HepG2 (cell line): Measurements from ENCODE around the gene CCDC93. TPM values are rescaled to one million over a fixed set of nuclear protein-coding genes. Genes with fewer than 3 reads are reported as not detected.

Source experiments
- HDAC1 ChIP-seq: sonication (generic); formaldehyde crosslinking; IDR thresholded peaks from 2 replicates; pipeline ENCODE4 v1.5.1; 2020; ENCODE audit warnings: mild to moderate bottlenecking, missing genetic modification reagents
- HNRNPLL ChIP-seq: fragments of 200-400 bp; formaldehyde crosslinking; IDR thresholded peaks from 2 replicates; pipeline ENCODE4 v1.6.1; 2017; ENCODE audit warnings: mild to moderate bottlenecking, low read depth, low read length; ENCODE audit not compliant: poor library complexity, severe bottlenecking
- MATR3 ChIP-seq: sonication (generic); formaldehyde crosslinking; IDR thresholded peaks from 2 replicates; pipeline ENCODE4 v1.4.0; 2020; ENCODE audit warnings: missing genetic modification reagents
- MBD4 ChIP-seq: IDR thresholded peaks from 2 replicates; pipeline ENCODE4 v1.6.1; 2012; ENCODE audit warnings: low read length, inconsistent platforms, borderline replicate concordance
- MEIS1 ChIP-seq: sonication (generic); formaldehyde crosslinking; IDR thresholded peaks from 2 replicates; pipeline ENCODE4 v1.9.0; 2021; ENCODE audit warnings: mild to moderate bottlenecking, missing genetic modification reagents, moderate library complexity, borderline replicate concordance
- MTF2 ChIP-seq: sonication (generic); formaldehyde crosslinking; IDR thresholded peaks from 2 replicates; pipeline ENCODE4 v1.5.0; 2020; ENCODE audit warnings: missing genetic modification reagents, borderline replicate concordance
- RAD51 ChIP-seq: fragments of 450-650 bp; IDR thresholded peaks from 2 replicates; pipeline ENCODE4 v1.6.1; 2016; ENCODE audit warnings: borderline replicate concordance
- SAP130 ChIP-seq: IDR thresholded peaks from 2 replicates; pipeline ENCODE4 v1.6.1; 2016; ENCODE audit warnings: low read depth
- THAP11 ChIP-seq: IDR thresholded peaks from 2 replicates; pipeline ENCODE4 v1.6.1; 2016; ENCODE audit warnings: missing biosample characterization, missing genetic modification reagents
- ZFP82 ChIP-seq: sonication (generic); formaldehyde crosslinking; IDR thresholded peaks from 2 replicates; pipeline ENCODE4 v1.5.1; 2020; ENCODE audit warnings: mild to moderate bottlenecking, missing genetic modification reagents, borderline replicate concordance
- ZNF251 ChIP-seq: sonication (generic); formaldehyde crosslinking; IDR thresholded peaks from 2 replicates; pipeline ENCODE4 v1.9.0; 2021; ENCODE audit warnings: mild to moderate bottlenecking, missing genetic modification reagents
- ZNF264 ChIP-seq: sonication (generic); formaldehyde crosslinking; IDR thresholded peaks from 2 replicates; pipeline ENCODE4 v1.4.0; 2020; ENCODE audit warnings: missing genetic modification reagents
- ZNF496 ChIP-seq: sonication (generic); formaldehyde crosslinking; IDR thresholded peaks from 2 replicates; pipeline ENCODE4 v1.8.1; 2023; ENCODE audit warnings: mild to moderate bottlenecking, moderate library complexity, missing genetic modification reagents; ENCODE audit not compliant: insufficient replicate concordance
- ZNF546 ChIP-seq: sonication (generic); formaldehyde crosslinking; conservative IDR thresholded peaks from 2 replicates; pipeline ENCODE4 v1.8.1; 2023; ENCODE audit warnings: mild to moderate bottlenecking, missing genetic modification reagents
- ZNF660 ChIP-seq: sonication (generic); formaldehyde crosslinking; IDR thresholded peaks from 2 replicates; pipeline ENCODE4 v1.5.1; 2020; ENCODE audit warnings: mild to moderate bottlenecking, low read depth, missing genetic modification reagents, borderline replicate concordance
- ZNF672 ChIP-seq: sonication (generic); formaldehyde crosslinking; IDR thresholded peaks from 2 replicates; pipeline ENCODE4 v1.8.1; 2022; ENCODE audit warnings: missing genetic modification reagents
- ZNF780A ChIP-seq: sonication (generic); formaldehyde crosslinking; IDR thresholded peaks from 2 replicates; pipeline ENCODE4 v1.8.0; 2022; ENCODE audit warnings: mild to moderate bottlenecking, missing genetic modification reagents, moderate library complexity
- polyA plus RNA-seq, 8 experiments: library from polyadenylated mRNA; depleted of rRNA in 3 of 8; stranded (reverse) in 7 of 8; unstranded in 1 of 8; fragments of >200 nt; fragmentation: Illumina TruSeq in 4 of 8; extraction: Trizol in 4 of 8; gene quantifications; 2 replicates each; pipeline versions ENCODE4 v1.2.1 to v1.2.3, GENCODE V29; 2011 to 2016; ENCODE audit warnings: low read depth in 4 of 8, missing spikeins in 1 of 8, mixed read lengths in 1 of 8; ENCODE audit not compliant: insufficient read depth in 1 of 8
- total RNA-seq, 5 experiments: library from RNA; depleted of rRNA; stranded (reverse); fragments of >200 nt; fragmentation: Illumina TruSeq; extraction: Trizol; gene quantifications; 2 replicates each; pipeline ENCODE4 v1.2.3, GENCODE V29; 2016; ENCODE audit warnings: low read depth in 1 of 5
- TF ChIP-seq, protein P1 (sequence below): sonication (generic); formaldehyde crosslinking; IDR thresholded peaks from 2 replicates; pipeline ENCODE4 v1.4.0; 2020; ENCODE audit warnings: missing genetic modification reagents, borderline replicate concordance
- TF ChIP-seq, protein P2 (sequence below): IDR thresholded peaks from 2 replicates; pipeline ENCODE4 v1.6.1; 2018; ENCODE audit warnings: missing genetic modification reagents, mild to moderate bottlenecking, missing compliant biosample characterization
- TF ChIP-seq, protein P3 (sequence below): sonication (generic); formaldehyde crosslinking; IDR thresholded peaks from 2 replicates; pipeline ENCODE4 v1.4.0; 2020; ENCODE audit warnings: mild to moderate bottlenecking, missing genetic modification reagents

CCDC93 gene
- total and polyA plus RNA-seq, 2 of the 13 experiments (the other 11 are each of a cell fraction or from before 2014, with no cell fraction given) = 37.2 to 53.2 TPM

DNA sequence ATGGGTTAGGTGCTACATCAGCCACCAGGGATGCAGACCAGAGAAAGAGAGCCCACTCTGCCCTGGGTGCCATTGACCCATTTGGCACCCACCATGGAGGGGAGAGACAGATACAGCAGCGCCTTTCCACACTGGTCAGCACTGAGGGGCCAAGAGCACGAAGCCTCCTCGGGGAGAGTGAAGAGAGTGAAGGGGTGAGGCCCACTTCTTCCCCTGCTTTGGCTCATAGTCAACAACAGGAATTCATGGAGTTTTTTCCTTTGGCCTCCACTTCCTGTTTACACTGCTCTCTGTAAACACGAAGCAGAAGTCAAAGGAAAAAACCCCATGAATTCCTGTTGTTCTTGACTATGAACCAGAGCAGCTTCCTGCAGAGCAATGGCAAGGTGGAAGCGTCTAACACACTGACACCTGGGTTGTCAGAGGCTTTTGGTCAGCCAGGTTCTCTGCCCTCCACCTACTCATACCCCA lies 80.0 kb downstream of the CCDC93 start (continued):
- TF ChIP-seq HDAC1 = no peak
- no peak for TF ChIP-seq RAD51
- TF ChIP-seq MBD4 = peak; percentile 26; the same call in 1 of the 2 replicates
- TF ChIP-seq MTF2 (CRISPR knock-in tag) = no peak
- TF ChIP-seq ZFP82 (CRISPR knock-in tag) = no peak
- no peak for TF ChIP-seq ZNF251 (CRISPR knock-in tag)
- TF ChIP-seq HNRNPLL = no peak
- TF ChIP-seq ZNF546 = no peak
- no peak for TF ChIP-seq ZNF660 (CRISPR knock-in tag)
- TF ChIP-seq ZNF780A = no peak
- no peak for TF ChIP-seq ZNF496 (CRISPR knock-in tag)
- TF ChIP-seq SAP130 = peak; percentile 44; the same call in 1 of the 2 replicates
- TF ChIP-seq MEIS1 = no peak
- TF ChIP-seq ZNF264 (CRISPR knock-in tag) = no peak
- no peak for TF ChIP-seq MATR3 (CRISPR knock-in tag)
- peak; percentile 38; the same call in 1 of the 2 replicates for TF ChIP-seq THAP11 (CRISPR knock-in tag)
- TF ChIP-seq, protein P1, sequence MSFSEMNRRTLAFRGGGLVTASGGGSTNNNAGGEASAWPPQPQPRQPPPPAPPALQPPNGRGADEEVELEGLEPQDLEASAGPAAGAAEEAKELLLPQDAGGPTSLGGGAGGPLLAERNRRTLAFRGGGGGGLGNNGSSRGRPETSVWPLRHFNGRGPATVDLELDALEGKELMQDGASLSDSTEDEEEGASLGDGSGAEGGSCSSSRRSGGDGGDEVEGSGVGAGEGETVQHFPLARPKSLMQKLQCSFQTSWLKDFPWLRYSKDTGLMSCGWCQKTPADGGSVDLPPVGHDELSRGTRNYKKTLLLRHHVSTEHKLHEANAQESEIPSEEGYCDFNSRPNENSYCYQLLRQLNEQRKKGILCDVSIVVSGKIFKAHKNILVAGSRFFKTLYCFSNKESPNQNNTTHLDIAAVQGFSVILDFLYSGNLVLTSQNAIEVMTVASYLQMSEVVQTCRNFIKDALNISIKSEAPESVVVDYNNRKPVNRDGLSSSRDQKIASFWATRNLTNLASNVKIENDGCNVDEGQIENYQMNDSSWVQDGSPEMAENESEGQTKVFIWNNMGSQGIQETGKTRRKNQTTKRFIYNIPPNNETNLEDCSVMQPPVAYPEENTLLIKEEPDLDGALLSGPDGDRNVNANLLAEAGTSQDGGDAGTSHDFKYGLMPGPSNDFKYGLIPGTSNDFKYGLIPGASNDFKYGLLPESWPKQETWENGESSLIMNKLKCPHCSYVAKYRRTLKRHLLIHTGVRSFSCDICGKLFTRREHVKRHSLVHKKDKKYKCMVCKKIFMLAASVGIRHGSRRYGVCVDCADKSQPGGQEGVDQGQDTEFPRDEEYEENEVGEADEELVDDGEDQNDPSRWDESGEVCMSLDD (CRISPR knock-in tag) = no peak
- no peak for TF ChIP-seq ZNF672 (CRISPR knock-in tag)
- TF ChIP-seq, protein P2, sequence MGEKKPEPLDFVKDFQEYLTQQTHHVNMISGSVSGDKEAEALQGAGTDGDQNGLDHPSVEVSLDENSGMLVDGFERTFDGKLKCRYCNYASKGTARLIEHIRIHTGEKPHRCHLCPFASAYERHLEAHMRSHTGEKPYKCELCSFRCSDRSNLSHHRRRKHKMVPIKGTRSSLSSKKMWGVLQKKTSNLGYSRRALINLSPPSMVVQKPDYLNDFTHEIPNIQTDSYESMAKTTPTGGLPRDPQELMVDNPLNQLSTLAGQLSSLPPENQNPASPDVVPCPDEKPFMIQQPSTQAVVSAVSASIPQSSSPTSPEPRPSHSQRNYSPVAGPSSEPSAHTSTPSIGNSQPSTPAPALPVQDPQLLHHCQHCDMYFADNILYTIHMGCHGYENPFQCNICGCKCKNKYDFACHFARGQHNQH (CRISPR knock-in tag) = peak; percentile 89; the same call in 1 of the 2 replicates
- TF ChIP-seq, protein P3, sequence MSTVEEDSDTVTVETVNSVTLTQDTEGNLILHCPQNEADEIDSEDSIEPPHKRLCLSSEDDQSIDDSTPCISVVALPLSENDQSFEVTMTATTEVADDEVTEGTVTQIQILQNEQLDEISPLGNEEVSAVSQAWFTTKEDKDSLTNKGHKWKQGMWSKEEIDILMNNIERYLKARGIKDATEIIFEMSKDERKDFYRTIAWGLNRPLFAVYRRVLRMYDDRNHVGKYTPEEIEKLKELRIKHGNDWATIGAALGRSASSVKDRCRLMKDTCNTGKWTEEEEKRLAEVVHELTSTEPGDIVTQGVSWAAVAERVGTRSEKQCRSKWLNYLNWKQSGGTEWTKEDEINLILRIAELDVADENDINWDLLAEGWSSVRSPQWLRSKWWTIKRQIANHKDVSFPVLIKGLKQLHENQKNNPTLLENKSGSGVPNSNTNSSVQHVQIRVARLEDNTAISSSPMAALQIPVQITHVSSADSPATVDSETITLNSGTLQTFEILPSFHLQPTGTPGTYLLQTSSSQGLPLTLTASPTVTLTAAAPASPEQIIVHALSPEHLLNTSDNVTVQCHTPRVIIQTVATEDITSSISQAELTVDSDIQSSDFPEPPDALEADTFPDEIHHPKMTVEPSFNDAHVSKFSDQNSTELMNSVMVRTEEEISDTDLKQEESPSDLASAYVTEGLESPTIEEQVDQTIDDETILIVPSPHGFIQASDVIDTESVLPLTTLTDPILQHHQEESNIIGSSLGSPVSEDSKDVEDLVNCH = no peak
